ENCODE results near the gene MPL. TPM values are rescaled to one million over a fixed set of nuclear protein-coding genes. Genes with fewer than 3 reads are reported as not detected.

The MPL gene
- total and polyA plus RNA-seq, 2 of the 13 experiments (the other 11 are each of a cell fraction or from before 2014, with no cell fraction given), result not detected

DNA sequence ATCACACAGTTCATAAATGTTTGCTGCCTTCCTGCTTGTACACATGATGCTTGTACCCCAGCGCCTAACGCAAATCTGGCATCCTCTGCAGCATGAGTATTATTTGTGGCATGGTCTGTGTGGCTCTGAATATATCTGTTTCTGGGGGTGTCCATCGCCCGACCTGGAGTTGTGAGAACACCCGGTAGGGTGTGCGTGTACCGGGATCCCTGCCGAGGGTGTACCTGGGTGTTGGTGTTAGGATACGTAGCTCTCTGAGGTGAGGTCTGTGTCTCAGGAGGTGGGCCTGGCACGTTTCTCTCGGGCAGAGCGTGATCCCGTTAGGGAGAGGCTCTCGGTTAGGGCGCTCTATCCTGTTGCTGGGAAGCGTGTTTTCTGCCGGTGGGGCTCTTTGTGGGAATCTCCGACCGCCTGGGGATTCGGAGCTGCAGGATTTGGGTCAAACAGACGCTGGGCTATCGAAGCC, 10.8 kb downstream of the MPL start (continued):
- TF ChIP-seq, protein P1, sequence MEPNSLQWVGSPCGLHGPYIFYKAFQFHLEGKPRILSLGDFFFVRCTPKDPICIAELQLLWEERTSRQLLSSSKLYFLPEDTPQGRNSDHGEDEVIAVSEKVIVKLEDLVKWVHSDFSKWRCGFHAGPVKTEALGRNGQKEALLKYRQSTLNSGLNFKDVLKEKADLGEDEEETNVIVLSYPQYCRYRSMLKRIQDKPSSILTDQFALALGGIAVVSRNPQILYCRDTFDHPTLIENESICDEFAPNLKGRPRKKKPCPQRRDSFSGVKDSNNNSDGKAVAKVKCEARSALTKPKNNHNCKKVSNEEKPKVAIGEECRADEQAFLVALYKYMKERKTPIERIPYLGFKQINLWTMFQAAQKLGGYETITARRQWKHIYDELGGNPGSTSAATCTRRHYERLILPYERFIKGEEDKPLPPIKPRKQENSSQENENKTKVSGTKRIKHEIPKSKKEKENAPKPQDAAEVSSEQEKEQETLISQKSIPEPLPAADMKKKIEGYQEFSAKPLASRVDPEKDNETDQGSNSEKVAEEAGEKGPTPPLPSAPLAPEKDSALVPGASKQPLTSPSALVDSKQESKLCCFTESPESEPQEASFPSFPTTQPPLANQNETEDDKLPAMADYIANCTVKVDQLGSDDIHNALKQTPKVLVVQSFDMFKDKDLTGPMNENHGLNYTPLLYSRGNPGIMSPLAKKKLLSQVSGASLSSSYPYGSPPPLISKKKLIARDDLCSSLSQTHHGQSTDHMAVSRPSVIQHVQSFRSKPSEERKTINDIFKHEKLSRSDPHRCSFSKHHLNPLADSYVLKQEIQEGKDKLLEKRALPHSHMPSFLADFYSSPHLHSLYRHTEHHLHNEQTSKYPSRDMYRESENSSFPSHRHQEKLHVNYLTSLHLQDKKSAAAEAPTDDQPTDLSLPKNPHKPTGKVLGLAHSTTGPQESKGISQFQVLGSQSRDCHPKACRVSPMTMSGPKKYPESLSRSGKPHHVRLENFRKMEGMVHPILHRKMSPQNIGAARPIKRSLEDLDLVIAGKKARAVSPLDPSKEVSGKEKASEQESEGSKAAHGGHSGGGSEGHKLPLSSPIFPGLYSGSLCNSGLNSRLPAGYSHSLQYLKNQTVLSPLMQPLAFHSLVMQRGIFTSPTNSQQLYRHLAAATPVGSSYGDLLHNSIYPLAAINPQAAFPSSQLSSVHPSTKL (CRISPR knock-in tag; IDR thresholded peaks at IDR 0.05), result no peak
- no peak for TF ChIP-seq AGO2 (optimal IDR thresholded peaks at IDR 0.05; ENCODE audit: low read depth, low read length)
- no peak for TF ChIP-seq BRD4 (CRISPR knock-in tag; IDR thresholded peaks at IDR 0.05)
- no peak for TF ChIP-seq ZNF484 (CRISPR knock-in tag; IDR thresholded peaks at IDR 0.05; ENCODE audit: borderline replicate concordance, low read depth)
- TF ChIP-seq MXD4 (CRISPR knock-in tag; IDR thresholded peaks at IDR 0.05), result no peak
- TF ChIP-seq DNMT3B (CRISPR knock-in tag; conservative IDR thresholded peaks at IDR 0.05), result no peak
- TF ChIP-seq, protein P2, sequence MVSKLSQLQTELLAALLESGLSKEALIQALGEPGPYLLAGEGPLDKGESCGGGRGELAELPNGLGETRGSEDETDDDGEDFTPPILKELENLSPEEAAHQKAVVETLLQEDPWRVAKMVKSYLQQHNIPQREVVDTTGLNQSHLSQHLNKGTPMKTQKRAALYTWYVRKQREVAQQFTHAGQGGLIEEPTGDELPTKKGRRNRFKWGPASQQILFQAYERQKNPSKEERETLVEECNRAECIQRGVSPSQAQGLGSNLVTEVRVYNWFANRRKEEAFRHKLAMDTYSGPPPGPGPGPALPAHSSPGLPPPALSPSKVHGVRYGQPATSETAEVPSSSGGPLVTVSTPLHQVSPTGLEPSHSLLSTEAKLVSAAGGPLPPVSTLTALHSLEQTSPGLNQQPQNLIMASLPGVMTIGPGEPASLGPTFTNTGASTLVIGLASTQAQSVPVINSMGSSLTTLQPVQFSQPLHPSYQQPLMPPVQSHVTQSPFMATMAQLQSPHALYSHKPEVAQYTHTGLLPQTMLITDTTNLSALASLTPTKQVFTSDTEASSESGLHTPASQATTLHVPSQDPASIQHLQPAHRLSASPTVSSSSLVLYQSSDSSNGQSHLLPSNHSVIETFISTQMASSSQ (IDR thresholded peaks at IDR 0.05; ENCODE audit: low read depth), result no peak
- TF ChIP-seq, protein P2 (CRISPR knock-in tag; IDR thresholded peaks at IDR 0.05; ENCODE audit: borderline replicate concordance), result no peak
- TF ChIP-seq SALL1 (CRISPR knock-in tag; IDR thresholded peaks at IDR 0.05), result no peak
- 0 out of 2 replicates have a peak, but pooled peaks have one; percentile 7 for TF ChIP-seq ESRRA (CRISPR knock-in tag; IDR thresholded peaks at IDR 0.05; ENCODE audit: low read depth)
- 0 out of 2 replicates have a peak, but pooled peaks have one; percentile 59 for TF ChIP-seq ZBTB39 (CRISPR knock-in tag; IDR thresholded peaks at IDR 0.05)
- TF ChIP-seq NFATC3 (CRISPR knock-in tag; IDR thresholded peaks at IDR 0.05), result 0 out of 2 replicates have a peak, but pooled peaks have one; percentile 78
- TF ChIP-seq BRCA1 (CRISPR knock-in tag; IDR thresholded peaks at IDR 0.05), result no peak
- TF ChIP-seq, protein P3, sequence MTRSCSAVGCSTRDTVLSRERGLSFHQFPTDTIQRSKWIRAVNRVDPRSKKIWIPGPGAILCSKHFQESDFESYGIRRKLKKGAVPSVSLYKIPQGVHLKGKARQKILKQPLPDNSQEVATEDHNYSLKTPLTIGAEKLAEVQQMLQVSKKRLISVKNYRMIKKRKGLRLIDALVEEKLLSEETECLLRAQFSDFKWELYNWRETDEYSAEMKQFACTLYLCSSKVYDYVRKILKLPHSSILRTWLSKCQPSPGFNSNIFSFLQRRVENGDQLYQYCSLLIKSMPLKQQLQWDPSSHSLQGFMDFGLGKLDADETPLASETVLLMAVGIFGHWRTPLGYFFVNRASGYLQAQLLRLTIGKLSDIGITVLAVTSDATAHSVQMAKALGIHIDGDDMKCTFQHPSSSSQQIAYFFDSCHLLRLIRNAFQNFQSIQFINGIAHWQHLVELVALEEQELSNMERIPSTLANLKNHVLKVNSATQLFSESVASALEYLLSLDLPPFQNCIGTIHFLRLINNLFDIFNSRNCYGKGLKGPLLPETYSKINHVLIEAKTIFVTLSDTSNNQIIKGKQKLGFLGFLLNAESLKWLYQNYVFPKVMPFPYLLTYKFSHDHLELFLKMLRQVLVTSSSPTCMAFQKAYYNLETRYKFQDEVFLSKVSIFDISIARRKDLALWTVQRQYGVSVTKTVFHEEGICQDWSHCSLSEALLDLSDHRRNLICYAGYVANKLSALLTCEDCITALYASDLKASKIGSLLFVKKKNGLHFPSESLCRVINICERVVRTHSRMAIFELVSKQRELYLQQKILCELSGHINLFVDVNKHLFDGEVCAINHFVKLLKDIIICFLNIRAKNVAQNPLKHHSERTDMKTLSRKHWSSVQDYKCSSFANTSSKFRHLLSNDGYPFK (CRISPR knock-in tag; IDR thresholded peaks at IDR 0.05; ENCODE audit: borderline replicate concordance), result no peak
- no peak for TF ChIP-seq ZSCAN25 (CRISPR knock-in tag; IDR thresholded peaks at IDR 0.05)
- TF ChIP-seq POLR2AphosphoS2 (IDR thresholded peaks at IDR 0.05; ENCODE audit: low read depth, low read length), result no peak
- TF ChIP-seq KLF11 (CRISPR knock-in tag; IDR thresholded peaks at IDR 0.05), result peak; percentile 44; the same call in 1 of the 2 replicates
- TF ChIP-seq ZNF773 (CRISPR knock-in tag; IDR thresholded peaks at IDR 0.05; ENCODE audit: borderline replicate concordance), result no peak

Measured in HepG2 (cell line).